Measurements from ENCODE around the gene LRP10.

- TF ChIP-seq POLR2A (IDR thresholded peaks at IDR 0.05; ENCODE audit: borderline replicate concordance, extremely low read depth, insufficient read depth, insufficient read length) (no peak), CEBPB (IDR thresholded peaks at IDR 0.05; ENCODE audit: low read depth) (no peak), JUND (IDR thresholded peaks at IDR 0.05) (no peak), ZNF274 (IDR thresholded peaks at IDR 0.05; ENCODE audit: low read depth, low read length) (no peak), YY1 (IDR thresholded peaks at IDR 0.05; ENCODE audit: extremely low read depth, insufficient replicate concordance, low read depth, low read length) (no peak), EZH2phosphoT487 (IDR thresholded peaks at IDR 0.05; ENCODE audit: borderline replicate concordance) (no peak), POLR2AphosphoS5 (IDR thresholded peaks at IDR 0.05; ENCODE audit: low read depth, low read length) (no peak), EZH2 (IDR thresholded peaks at IDR 0.05) (no peak), ATF3 (IDR thresholded peaks at IDR 0.05) (no peak), ZFX (IDR thresholded peaks at IDR 0.05) (no peak), TCF7L2 (IDR thresholded peaks at IDR 0.05; ENCODE audit: borderline replicate concordance, extremely low read depth, insufficient read depth, insufficient read length) (no peak)
- TF ChIP-seq, protein P1, sequence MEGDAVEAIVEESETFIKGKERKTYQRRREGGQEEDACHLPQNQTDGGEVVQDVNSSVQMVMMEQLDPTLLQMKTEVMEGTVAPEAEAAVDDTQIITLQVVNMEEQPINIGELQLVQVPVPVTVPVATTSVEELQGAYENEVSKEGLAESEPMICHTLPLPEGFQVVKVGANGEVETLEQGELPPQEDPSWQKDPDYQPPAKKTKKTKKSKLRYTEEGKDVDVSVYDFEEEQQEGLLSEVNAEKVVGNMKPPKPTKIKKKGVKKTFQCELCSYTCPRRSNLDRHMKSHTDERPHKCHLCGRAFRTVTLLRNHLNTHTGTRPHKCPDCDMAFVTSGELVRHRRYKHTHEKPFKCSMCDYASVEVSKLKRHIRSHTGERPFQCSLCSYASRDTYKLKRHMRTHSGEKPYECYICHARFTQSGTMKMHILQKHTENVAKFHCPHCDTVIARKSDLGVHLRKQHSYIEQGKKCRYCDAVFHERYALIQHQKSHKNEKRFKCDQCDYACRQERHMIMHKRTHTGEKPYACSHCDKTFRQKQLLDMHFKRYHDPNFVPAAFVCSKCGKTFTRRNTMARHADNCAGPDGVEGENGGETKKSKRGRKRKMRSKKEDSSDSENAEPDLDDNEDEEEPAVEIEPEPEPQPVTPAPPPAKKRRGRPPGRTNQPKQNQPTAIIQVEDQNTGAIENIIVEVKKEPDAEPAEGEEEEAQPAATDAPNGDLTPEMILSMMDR (IDR thresholded peaks at IDR 0.05 in 2 of 3, conservative IDR thresholded peaks at IDR 0.05 in 1 of 3; ENCODE audit: borderline replicate concordance in 1 of 3, insufficient read depth in 1 of 3, low read depth in 2 of 3, low read length in 2 of 3): no peak
- TF ChIP-seq, protein P2, sequence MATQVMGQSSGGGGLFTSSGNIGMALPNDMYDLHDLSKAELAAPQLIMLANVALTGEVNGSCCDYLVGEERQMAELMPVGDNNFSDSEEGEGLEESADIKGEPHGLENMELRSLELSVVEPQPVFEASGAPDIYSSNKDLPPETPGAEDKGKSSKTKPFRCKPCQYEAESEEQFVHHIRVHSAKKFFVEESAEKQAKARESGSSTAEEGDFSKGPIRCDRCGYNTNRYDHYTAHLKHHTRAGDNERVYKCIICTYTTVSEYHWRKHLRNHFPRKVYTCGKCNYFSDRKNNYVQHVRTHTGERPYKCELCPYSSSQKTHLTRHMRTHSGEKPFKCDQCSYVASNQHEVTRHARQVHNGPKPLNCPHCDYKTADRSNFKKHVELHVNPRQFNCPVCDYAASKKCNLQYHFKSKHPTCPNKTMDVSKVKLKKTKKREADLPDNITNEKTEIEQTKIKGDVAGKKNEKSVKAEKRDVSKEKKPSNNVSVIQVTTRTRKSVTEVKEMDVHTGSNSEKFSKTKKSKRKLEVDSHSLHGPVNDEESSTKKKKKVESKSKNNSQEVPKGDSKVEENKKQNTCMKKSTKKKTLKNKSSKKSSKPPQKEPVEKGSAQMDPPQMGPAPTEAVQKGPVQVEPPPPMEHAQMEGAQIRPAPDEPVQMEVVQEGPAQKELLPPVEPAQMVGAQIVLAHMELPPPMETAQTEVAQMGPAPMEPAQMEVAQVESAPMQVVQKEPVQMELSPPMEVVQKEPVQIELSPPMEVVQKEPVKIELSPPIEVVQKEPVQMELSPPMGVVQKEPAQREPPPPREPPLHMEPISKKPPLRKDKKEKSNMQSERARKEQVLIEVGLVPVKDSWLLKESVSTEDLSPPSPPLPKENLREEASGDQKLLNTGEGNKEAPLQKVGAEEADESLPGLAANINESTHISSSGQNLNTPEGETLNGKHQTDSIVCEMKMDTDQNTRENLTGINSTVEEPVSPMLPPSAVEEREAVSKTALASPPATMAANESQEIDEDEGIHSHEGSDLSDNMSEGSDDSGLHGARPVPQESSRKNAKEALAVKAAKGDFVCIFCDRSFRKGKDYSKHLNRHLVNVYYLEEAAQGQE (IDR thresholded peaks at IDR 0.05; ENCODE audit: low read depth): no peak
Measured at GRCh38 chr14:22838631-22839041, 32.9 kb upstream of the LRP10 start.
